ENCODE measurements around the gene PPRC1.
"Not testable (repeated sequence)": the region's sequence is repeated elsewhere in the genome, so short reads cannot be mapped to it uniquely, and the experiment has no call there.

PPRC1 gene

GRCh38 chr10:102150970-102151773 lies 18.3 kb downstream of the PPRC1 start:
- DNase-seq: no peak

GRCh38 chr10:102151774-102152544 lies 19.1 kb downstream of the PPRC1 start, which contains the start of gene NOLC1:
TSS of gene NOLC1 (plus strand) at chr10:102152389. CDS start at chr10:102152411, 22 bp downstream.
- peak; percentile 94 for DNase-seq

GRCh38 chr10:102152545-102152890 lies 19.7 kb downstream of the PPRC1 start:
- no peak for DNase-seq

- DNase-seq: no peak
Observed at GRCh38 chr10:102153093-102153620, 20.3 kb downstream of the PPRC1 start.

- no peak for DNase-seq
Observed at GRCh38 chr10:102154466-102155116, 21.8 kb downstream of the PPRC1 start.

- peak; percentile 25 for DNase-seq
Observed at GRCh38 chr10:102157224-102157623, 24.4 kb downstream of the PPRC1 start.

GRCh38 chr10:102159051-102159597 lies 26.3 kb downstream of the PPRC1 start:
- DNase-seq: no peak

GRCh38 chr10:102159831-102160230 lies 27.0 kb downstream of the PPRC1 start:
- DNase-seq: no peak

- no peak for DNase-seq
Observed at GRCh38 chr10:102163342-102163989, 30.6 kb downstream of the PPRC1 start.

GRCh38 chr10:102167861-102168260 lies 35.0 kb downstream of the PPRC1 start:
- DNase-seq: no peak

- no peak for DNase-seq
Observed at GRCh38 chr10:102170602-102171001, 37.8 kb downstream of the PPRC1 start.

GRCh38 chr10:102172288-102172687 lies 39.4 kb downstream of the PPRC1 start:
- no peak for DNase-seq

- no peak for DNase-seq
Observed at GRCh38 chr10:102175415-102175814, 42.6 kb downstream of the PPRC1 start.

GRCh38 chr10:102184606-102185005 lies 51.8 kb downstream of the PPRC1 start:
- DNase-seq: no peak

- no peak for DNase-seq
Observed at GRCh38 chr10:102185272-102185671, 52.4 kb downstream of the PPRC1 start.

GRCh38 chr10:102185811-102186527 lies 53.1 kb downstream of the PPRC1 start:
- DNase-seq: no peak

GRCh38 chr10:102188298-102188940 lies 55.6 kb downstream of the PPRC1 start:
- DNase-seq: no peak

- not testable (repeated sequence) for DNase-seq
Observed at GRCh38 chr10:102188941-102189898, 56.4 kb downstream of the PPRC1 start.

- DNase-seq: no peak
Observed at GRCh38 chr10:102191956-102192355, 59.1 kb downstream of the PPRC1 start.

- DNase-seq: no peak
Observed at GRCh38 chr10:102195296-102195870, 62.5 kb downstream of the PPRC1 start.
